DMS79 treated with DMSO at 0.1 percent for 48 hours (cell line): ENCODE data around the gene ZYG11A.
"Not testable (repeated sequence)": the region's sequence is repeated elsewhere in the genome, so short reads cannot be mapped to it uniquely, and the experiment has no call there.

Experiments used
- DNase-seq: peaks from one replicate; lab custom pipeline; 2025; lab: John Stamatoyannopoulos, UW

Gene ZYG11A

GRCh38 chr1:52842643-52843310 is at the start of gene ZYG11A:
ZYG11A (plus strand) TSS chr1:52842760; CDS start chr1:52842884, 124 bp downstream.
- DNase-seq, result peak; percentile 65

GRCh38 chr1:52793717-52794116 is 48.8 kb upstream of the ZYG11A start:
- DNase-seq, result not testable (repeated sequence)

GRCh38 chr1:52795464-52795863 is 47.1 kb upstream of the ZYG11A start:
- DNase-seq, result no peak

- DNase-seq, result no peak
These were observed 44.2 kb upstream of the ZYG11A start for GRCh38 chr1:52798331-52798730.

- DNase-seq, result no peak
These were observed 41.5 kb upstream of the ZYG11A start for GRCh38 chr1:52801011-52801410.

GRCh38 chr1:52804083-52804482 is 38.5 kb upstream of the ZYG11A start:
- not testable (repeated sequence) for DNase-seq

GRCh38 chr1:52814465-52814864 is 28.1 kb upstream of the ZYG11A start:
- DNase-seq, result no peak

- DNase-seq, result not testable (repeated sequence)
These were observed 21.7 kb upstream of the ZYG11A start for GRCh38 chr1:52820830-52821229.

GRCh38 chr1:52825868-52826267 is 16.7 kb upstream of the ZYG11A start:
- DNase-seq, result peak; percentile 12

GRCh38 chr1:52834798-52835197 is 7.8 kb upstream of the ZYG11A start:
- DNase-seq, result no peak

- no peak for DNase-seq
These were observed 6.5 kb upstream of the ZYG11A start for GRCh38 chr1:52836035-52836434.

- DNase-seq, result not testable (repeated sequence)
These were observed 3.4 kb upstream of the ZYG11A start for GRCh38 chr1:52839175-52839574.

- DNase-seq, result not testable (repeated sequence)
These were observed 2.6 kb downstream of the ZYG11A start for GRCh38 chr1:52845119-52845518.

- no peak for DNase-seq
These were observed 5.9 kb downstream of the ZYG11A start for GRCh38 chr1:52848423-52848822.

GRCh38 chr1:52850951-52851350 is 8.4 kb downstream of the ZYG11A start:
- DNase-seq, result no peak

GRCh38 chr1:52852854-52853253 is 10.3 kb downstream of the ZYG11A start:
- no peak for DNase-seq

- DNase-seq, result no peak
These were observed 13.0 kb downstream of the ZYG11A start for GRCh38 chr1:52855584-52855983.

- no peak for DNase-seq
These were observed 13.5 kb downstream of the ZYG11A start for GRCh38 chr1:52856026-52856425.

- DNase-seq, result no peak
These were observed 14.9 kb downstream of the ZYG11A start for GRCh38 chr1:52857443-52857842.

- DNase-seq, result no peak
These were observed 20.3 kb downstream of the ZYG11A start for GRCh38 chr1:52862666-52863458.

GRCh38 chr1:52867087-52867863 is 24.7 kb downstream of the ZYG11A start:
- no peak for DNase-seq

- DNase-seq, result not testable (repeated sequence)
These were observed 27.2 kb downstream of the ZYG11A start for GRCh38 chr1:52869727-52870126.

GRCh38 chr1:52876843-52877242 is 34.3 kb downstream of the ZYG11A start:
- no peak for DNase-seq
